Endometrial microvascular endothelial cells (primary cell): Measurements from ENCODE around the gene LMX1B. TPM values are rescaled to one million over a fixed set of nuclear protein-coding genes. Genes with fewer than 3 reads are reported as not detected.

Experiments used
- in situ Hi-C: cut with HindIII; loops from 2 replicates; pipeline ENCODE4 v1.10.0; 2017; ENCODE audit warnings: low sequenced_read_pairs, low pct_unique_long_range_greater_than_20kb; ENCODE audit errors: inconsistent ontology term
- total RNA-seq: library from RNA; depleted of rRNA; stranded (reverse); fragments of >200 nt; gene quantifications from one replicate; pipeline ENCODE4 v1.2.3, GENCODE V29; 2015; ENCODE audit errors: inconsistent ontology term

The LMX1B gene
- total RNA-seq, 1 donor from 2014 or later = not detected

DNA sequence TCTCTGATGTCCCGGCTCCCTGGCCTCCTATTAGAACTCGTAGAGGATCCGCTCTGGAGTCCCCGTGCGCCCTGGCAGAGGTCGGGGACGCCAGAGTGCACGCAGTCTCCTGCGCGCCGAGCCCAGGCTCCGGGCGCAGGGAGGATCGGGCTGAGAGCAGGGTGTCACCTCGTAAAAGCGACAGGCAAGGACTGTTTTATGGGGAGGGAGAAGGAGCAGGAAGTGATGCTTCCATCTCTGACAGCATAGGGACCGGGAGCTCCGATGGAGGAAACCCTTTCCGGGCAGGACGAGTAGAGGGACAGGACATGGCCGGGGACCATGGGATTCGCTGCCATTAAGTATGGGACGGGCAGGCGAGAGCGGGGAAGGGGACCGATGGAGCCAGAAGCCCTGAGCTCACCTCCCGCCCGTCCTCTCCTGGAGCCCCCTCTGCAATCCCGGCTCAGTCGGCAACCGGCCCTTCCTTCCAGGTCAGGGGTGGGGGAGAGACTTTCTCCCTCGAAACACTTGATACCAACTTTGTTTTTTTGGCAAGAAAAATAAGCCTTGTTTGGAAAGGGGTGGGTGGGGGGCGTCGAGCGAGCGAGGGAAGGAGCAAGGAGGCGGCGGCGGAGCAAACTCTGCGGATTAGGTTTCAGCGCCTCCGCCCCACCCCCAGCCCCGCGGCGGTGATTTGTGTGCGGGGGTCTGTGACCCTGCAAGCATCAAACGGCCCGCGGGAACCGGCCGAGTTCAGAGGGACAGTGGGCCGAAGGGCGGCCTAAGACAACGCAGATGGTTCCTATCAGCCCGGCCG, 12.6 kb downstream of the LMX1B start:
- in situ Hi-C loops = no loop called here

DNA sequence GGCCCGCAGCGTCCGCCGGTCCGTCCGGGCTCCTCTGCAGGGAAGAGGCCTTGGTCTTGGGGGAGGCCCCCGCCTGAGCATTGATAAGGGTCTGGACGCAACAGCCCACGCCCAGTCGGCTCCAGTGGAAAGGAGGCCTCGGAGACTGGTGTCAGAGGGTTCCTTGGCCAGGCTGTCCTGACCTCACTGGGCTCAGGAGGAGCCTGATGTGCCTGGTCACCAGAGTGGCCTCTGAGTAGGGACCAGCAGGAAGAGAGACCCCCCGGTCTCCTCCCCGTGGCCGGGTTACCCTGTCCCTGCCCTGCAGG, 13.2 kb downstream of the LMX1B start:
- in situ Hi-C loops = no loop called here

DNA sequence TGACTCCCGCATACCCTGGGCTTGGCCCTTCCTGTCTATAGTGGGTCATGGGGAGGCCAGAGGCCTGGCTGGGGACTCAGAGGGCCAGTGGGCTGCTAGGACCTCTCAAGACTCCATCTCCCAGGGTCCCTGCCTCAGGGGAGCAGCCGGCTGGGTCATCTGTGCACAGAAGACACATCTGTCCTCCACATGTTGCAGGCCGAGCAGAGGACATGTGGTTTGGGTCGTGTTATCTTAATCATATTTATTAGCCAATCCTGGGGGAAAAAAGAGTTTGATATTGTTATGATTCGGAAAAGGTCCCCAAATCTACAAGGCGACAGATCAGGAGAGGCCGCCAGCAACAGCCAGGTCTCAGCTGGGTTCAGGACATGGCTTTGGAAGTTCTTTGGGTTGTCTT, 14.4 kb downstream of the LMX1B start:
- in situ Hi-C loops = no loop called here

- in situ Hi-C loops = no loop called here
Observed at GRCh38 chr9:126628969-126629674, 15.4 kb downstream of the LMX1B start.

GRCh38 chr9:126630458-126631237, 16.9 kb downstream of the LMX1B start:
- in situ Hi-C loops = no loop called here

DNA sequence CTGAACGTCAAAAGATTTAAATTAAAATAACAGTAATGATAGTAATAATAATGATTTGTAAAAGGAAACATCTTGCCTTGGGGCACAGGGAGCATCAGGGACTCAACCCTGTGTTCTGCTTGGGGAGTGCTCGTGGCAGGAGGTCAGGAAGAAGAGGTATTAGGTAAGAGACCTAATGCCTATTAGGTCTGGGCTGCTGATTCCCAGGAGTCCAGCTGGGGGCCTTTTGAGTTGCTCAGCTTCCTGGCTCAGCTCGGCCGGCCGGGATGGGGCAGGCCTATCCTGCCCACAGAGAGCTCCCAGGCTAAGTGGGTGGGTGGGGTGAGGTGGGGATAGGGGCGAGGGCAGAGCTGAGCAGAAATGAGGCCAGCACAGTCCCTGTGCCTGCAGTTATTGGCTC, 17.5 kb downstream of the LMX1B start:
- in situ Hi-C loops = no loop called here

GRCh38 chr9:126633881-126634558, 20.3 kb downstream of the LMX1B start:
- in situ Hi-C loops = no loop called here

DNA sequence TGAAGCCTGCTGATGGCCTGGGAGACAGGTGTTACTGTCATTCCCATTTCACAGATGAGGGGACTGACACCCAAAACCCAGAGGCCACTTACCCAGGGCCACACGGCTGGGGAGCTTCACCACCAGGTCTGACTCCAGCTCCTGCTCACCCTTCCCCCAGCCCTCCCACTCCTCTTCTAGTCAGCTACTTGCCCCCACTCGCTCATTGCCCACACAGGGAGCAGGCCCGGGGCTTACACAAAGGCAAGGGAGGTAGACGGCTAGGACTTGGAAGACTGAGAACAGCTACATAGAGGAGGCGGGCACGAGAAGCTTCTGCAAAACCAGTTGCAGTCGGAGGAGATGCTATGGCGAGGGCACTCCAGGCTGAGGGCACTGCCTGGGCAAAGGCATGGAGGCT, 21.3 kb downstream of the LMX1B start:
- in situ Hi-C loops = no loop called here

- in situ Hi-C loops = no loop called here
Observed at GRCh38 chr9:126635661-126636439, 22.1 kb downstream of the LMX1B start.

DNA sequence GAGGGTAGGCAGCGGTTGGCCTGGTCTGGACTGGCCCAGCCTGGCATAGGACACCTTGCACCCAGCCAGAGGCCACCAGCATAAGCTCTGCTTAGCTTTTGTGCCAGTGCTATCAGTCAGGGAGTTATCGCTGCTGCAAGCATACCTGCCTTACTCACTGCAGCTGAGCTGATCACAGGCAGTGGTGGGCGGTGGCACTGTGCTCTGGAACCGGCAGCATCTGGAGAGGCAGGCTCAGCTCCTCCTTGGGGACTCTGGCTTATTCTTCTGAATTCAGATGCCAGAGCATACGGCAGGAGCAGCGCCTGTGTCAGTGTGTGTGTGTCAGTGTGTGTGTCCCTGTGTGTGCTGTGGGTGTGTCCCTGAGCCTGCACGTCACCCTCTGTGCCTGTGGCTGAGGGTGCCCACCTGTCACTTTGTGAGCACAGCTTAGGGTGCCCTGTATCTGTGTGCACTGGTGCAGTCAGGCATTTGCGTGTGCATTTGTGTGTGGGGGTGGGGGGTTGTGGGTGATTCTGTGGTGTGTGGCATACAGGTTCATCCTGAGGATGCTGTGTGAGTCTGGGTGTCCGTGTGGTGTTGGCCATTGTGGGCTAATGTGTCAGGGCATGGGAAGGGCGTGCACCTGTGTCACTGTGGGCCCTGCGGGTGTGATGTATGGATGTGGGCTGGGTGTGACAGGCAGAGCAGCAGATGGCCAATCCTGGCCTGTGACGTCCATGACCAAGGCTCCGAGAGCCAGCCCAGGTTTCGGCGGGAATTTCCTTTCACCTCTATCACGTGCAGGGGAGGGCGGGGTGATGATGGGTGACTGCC, 23.5 kb downstream of the LMX1B start:
- in situ Hi-C loops = no loop called here

GRCh38 chr9:126638571-126639132, 24.9 kb downstream of the LMX1B start:
- in situ Hi-C loops = no loop called here

- in situ Hi-C loops = no loop called here
Observed at GRCh38 chr9:126639318-126640000, 25.7 kb downstream of the LMX1B start.

- in situ Hi-C loops = no loop called here
Observed at GRCh38 chr9:126641118-126641851, 27.6 kb downstream of the LMX1B start.

- in situ Hi-C loops = no loop called here
Observed at GRCh38 chr9:126642010-126642744, 28.4 kb downstream of the LMX1B start.

DNA sequence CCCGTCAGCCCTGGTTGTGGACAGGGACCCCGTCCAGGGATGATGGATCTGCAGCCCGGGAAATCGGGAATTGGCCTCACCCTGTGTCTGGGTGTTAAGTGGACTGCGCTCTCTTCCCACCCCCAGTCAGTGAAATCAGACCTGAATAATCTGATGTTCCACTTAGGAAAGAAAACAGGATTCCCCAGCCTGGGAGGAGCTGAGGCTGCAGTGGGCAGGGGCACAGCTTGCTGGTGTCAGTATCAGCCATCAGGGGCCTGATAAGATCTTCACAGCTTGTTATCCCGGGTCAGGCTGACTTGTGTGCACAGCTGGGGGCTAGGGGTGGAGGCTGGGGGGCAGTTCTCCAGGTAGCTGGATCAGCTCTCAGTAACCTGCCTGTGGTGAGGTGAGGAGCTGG, 29.1 kb downstream of the LMX1B start:
- in situ Hi-C loops = no loop called here
